Liver (tissue), 2 donors: ENCODE results near the gene CLTRN.

Experiments
- CTCF ChIP-seq: fragments of 150-350 bp; IDR thresholded peaks from 2 replicates; pipeline ENCODE4 v1.5.1; 2017; ENCODE audit warnings: improper control_type of control experiment, low read depth, low read length; ENCODE audit not compliant: missing input control
- YY1 ChIP-seq: IDR thresholded peaks from 2 replicates; pipeline ENCODE4 v1.6.1; 2016; ENCODE audit warnings: antibody characterized with exemption, mild to moderate bottlenecking
- donor health status: healthy.

- TF ChIP-seq CTCF, result no peak
- no peak for TF ChIP-seq YY1
These were observed 38.1 kb upstream of the CLTRN start for GRCh38 chrX:15702488-15703371.
